KMS-11 (cell line): ENCODE data around the gene PCCA.

Source experiments
- H2AFZ ChIP-seq: fragments of 200-600 bp; sonication (generic); 2 replicates; pipeline ENCODE4 v1.6.1; 2016; ENCODE audit warnings: antibody characterized with exemption, mixed run types, low read depth
- H3K27ac ChIP-seq: fragments of 200-600 bp; sonication (generic); 2 replicates; pipeline ENCODE4 v1.6.1; 2016; ENCODE audit warnings: mild to moderate bottlenecking, mixed run types
- H3K27me3 ChIP-seq: fragments of 200-600 bp; sonication (generic); 2 replicates; pipeline ENCODE4 v1.6.1; 2017; ENCODE audit warnings: mild to moderate bottlenecking, low read depth, mixed run types, moderate library complexity; ENCODE audit not compliant: insufficient read depth
- H3K36me3 ChIP-seq: fragments of 200-600 bp; sonication (generic); 2 replicates; pipeline ENCODE4 v1.6.1; 2017; ENCODE audit warnings: mild to moderate bottlenecking, mixed run types; ENCODE audit not compliant: insufficient read depth
- H3K4me1 ChIP-seq: fragments of 200-600 bp; sonication (generic); 2 replicates; pipeline ENCODE4 v1.6.1; 2016; ENCODE audit warnings: mild to moderate bottlenecking, low read depth, mixed run types; ENCODE audit not compliant: poor library complexity, severe bottlenecking
- H3K4me2 ChIP-seq: fragments of 200-600 bp; sonication (generic); 2 replicates; pipeline ENCODE4 v1.7.0; 2016; ENCODE audit warnings: mild to moderate bottlenecking, mixed run types
- H3K4me3 ChIP-seq: fragments of 200-600 bp; sonication (generic); IDR thresholded peaks from 2 replicates; pipeline ENCODE4 v1.6.1; 2017; ENCODE audit warnings: low read depth, low read length, mixed read lengths; ENCODE audit not compliant: insufficient read depth
- H3K79me2 ChIP-seq: fragments of 200-600 bp; sonication (generic); 2 replicates; pipeline ENCODE4 v1.6.1; 2016; ENCODE audit warnings: low read depth, mixed run types; ENCODE audit not compliant: insufficient read depth
- H3K9ac ChIP-seq: fragments of 200-600 bp; sonication (generic); 2 replicates; pipeline ENCODE4 v1.6.1; 2016; ENCODE audit warnings: mild to moderate bottlenecking, mixed run types
- H4K20me1 ChIP-seq: fragments of 200-600 bp; sonication (generic); 2 replicates; pipeline ENCODE4 v1.6.1; 2016; ENCODE audit warnings: mild to moderate bottlenecking, mixed run types; ENCODE audit not compliant: insufficient read depth
- TF ChIP-seq, protein P1 (sequence below): fragments of 200-600 bp; sonication (generic); conservative IDR thresholded peaks from 2 replicates; pipeline ENCODE4 v1.6.1; 2017; ENCODE audit warnings: low read depth, mild to moderate bottlenecking, antibody characterized with exemption, low read length, moderate library complexity, mixed read lengths

PCCA gene

GRCh38 chr13:100364591-100364990 is 275.7 kb downstream of the PCCA start:
- Histone ChIP-seq H3K27me3 (no peaks in the 10 kb centered on the region), H3K36me3 (no peaks in the 10 kb centered on the region), H4K20me1 (no peaks in the 10 kb centered on the region), H3K9ac (no peak overlapping the region), H3K27ac (no peak overlapping the region), H3K4me2 (no peak overlapping the region), H3K4me3 (no peak overlapping the region), H2AFZ (no peak overlapping the region), H3K4me1 (peaks cover 7% of the 10 kb centered on the region), H3K79me2 (no peaks in the 10 kb centered on the region)
- TF ChIP-seq, protein P1, sequence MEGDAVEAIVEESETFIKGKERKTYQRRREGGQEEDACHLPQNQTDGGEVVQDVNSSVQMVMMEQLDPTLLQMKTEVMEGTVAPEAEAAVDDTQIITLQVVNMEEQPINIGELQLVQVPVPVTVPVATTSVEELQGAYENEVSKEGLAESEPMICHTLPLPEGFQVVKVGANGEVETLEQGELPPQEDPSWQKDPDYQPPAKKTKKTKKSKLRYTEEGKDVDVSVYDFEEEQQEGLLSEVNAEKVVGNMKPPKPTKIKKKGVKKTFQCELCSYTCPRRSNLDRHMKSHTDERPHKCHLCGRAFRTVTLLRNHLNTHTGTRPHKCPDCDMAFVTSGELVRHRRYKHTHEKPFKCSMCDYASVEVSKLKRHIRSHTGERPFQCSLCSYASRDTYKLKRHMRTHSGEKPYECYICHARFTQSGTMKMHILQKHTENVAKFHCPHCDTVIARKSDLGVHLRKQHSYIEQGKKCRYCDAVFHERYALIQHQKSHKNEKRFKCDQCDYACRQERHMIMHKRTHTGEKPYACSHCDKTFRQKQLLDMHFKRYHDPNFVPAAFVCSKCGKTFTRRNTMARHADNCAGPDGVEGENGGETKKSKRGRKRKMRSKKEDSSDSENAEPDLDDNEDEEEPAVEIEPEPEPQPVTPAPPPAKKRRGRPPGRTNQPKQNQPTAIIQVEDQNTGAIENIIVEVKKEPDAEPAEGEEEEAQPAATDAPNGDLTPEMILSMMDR: no peak

DNA sequence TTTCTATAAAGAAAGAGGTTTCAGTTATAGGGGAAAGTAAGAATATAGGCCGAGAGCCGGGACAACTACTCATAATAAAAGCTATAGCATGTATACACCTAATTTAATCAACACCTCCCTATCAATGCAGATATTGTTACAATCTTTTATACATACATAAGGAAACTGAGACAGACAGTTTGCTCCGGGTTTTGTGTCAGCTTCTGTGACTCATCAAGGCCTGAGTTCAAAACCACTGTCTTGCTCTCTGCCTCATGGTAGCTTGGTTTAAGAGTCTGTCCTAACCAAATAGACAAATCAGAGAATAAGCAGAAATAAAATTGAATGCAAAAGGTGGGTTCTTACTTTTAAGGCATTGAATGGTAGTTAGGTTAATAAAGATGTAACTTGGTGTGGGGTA is 276.8 kb downstream of the PCCA start:
- TF ChIP-seq, protein P1: no peak
- Histone ChIP-seq H3K27ac (no peak overlapping the region), H3K4me3 (no peak overlapping the region), H3K36me3 (no peaks in the 10 kb centered on the region), H3K27me3 (no peaks in the 10 kb centered on the region), H4K20me1 (no peaks in the 10 kb centered on the region), H3K9ac (no peak overlapping the region), H3K4me1 (peaks cover 16% of the 10 kb centered on the region), H3K79me2 (no peaks in the 10 kb centered on the region), H2AFZ (no peak overlapping the region), H3K4me2 (no peak overlapping the region)

DNA sequence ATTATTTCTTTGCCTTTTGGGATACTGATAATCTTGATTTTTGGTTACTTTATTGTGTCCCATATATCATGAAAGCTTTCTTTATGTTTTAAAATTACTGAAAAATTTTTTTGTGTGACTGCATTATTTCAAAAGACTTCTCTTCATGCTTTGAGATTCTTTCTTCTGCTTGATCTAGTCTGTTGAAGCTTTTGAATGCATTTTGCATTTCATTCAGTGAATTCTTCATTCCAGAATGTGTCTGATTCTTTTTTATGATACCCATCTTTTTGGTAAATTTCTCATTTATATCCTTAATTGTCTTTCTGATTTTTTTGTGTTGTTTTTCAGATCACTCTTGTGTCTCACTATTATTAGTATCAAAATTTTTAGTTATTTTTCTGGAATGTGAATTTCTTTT is 289.6 kb downstream of the PCCA start:
- Histone ChIP-seq H2AFZ (no peak overlapping the region), H3K4me3 (no peak overlapping the region), H4K20me1 (no peaks in the 10 kb centered on the region), H3K4me2 (no peak overlapping the region), H3K36me3 (no peaks in the 10 kb centered on the region), H3K9ac (no peak overlapping the region), H3K27me3 (no peaks in the 10 kb centered on the region), H3K27ac (no peak overlapping the region), H3K79me2 (no peaks in the 10 kb centered on the region), H3K4me1 (no peaks in the 10 kb centered on the region)
- TF ChIP-seq, protein P1: no peak

DNA sequence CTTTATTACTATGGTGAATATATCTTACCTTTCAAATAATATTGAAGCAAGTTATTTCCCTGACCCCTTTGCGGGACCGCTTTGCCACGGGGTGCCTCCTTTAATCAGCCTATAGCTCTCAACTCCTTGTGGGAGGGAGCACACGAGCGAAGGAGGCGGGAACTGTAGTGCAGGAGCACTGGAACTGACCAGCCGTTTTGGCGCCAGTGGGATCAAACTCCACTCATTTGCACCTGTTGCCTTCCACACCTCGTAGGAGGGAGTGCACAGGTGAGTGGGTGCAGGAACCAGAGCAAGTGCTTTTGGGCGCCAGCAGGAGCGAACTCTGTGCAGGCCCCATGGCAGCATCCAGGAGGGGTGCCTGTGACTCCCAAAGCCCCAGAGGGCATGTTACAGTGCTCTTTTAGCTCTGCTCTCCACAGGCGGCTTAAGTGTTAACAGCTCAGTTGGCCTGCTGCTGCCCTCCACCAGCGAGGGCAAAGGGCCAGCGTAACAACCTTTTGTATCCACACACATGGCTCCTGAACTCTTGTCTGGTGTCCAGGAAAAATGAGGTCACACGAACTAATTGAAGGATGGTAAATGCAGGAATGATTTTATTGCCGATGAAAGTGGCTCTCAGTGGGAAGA is 292.8 kb downstream of the PCCA start:
- H3K27me3 ChIP-seq: no peaks in the 10 kb centered on the region
- H3K4me2 ChIP-seq: no peak overlapping the region
- TF ChIP-seq, protein P1: no peak
- no peaks in the 10 kb centered on the region for H3K36me3 ChIP-seq
- no peak overlapping the region for H3K4me3 ChIP-seq
- H3K9ac ChIP-seq: no peak overlapping the region
- H2AFZ ChIP-seq: no peak overlapping the region
- no peaks in the 10 kb centered on the region for H4K20me1 ChIP-seq
- no peak overlapping the region for H3K27ac ChIP-seq
- H3K79me2 ChIP-seq: no peaks in the 10 kb centered on the region
- no peaks in the 10 kb centered on the region for H3K4me1 ChIP-seq
